ENCODE measurements around the gene PYY. TPM values are rescaled to one million over a fixed set of nuclear protein-coding genes. Genes with fewer than 3 reads are reported as not detected.
"Not testable (repeated sequence)": the region's sequence is repeated elsewhere in the genome, so short reads cannot be mapped to it uniquely, and the experiment has no call there.

The PYY gene
- total and polyA plus RNA-seq, 11 donors = not detected

GRCh38 chr17:44000141-44000860 lies 46.6 kb upstream of the PYY start:
- Histone ChIP-seq H3K4me3 (no peak overlapping the region), H3K36me3 (no peaks in the 10 kb centered on the region), H3K27ac (no peak overlapping the region), H3K27me3 (peaks cover 9 to 30% (median 17%) of the 10 kb centered on the region in 9 donors), H3K9me3 (no peaks in the 10 kb centered on the region), H3K4me1 (peaks cover 0 to 11% (median 7%) of the 10 kb centered on the region in 12 donors)
- intact Hi-C loops (cut with DNase I) = loop anchor here in 2 of 10 donors (10.0 kb wide), 2 partner anchors 114 to 116 kb away; no protein-coding TSS in a partner anchor
- DNase-seq (no peak), ATAC-seq (no peak)
- WGBS, 4 donors = 88 to 91% (median 88%) methylated on average over 12 of the region's 12 CpGs
- no peak for TF ChIP-seq CTCF (IDR thresholded peaks at IDR 0.05)

GRCh38 chr17:43999024-43999423 lies 45.3 kb upstream of the PYY start:
- intact Hi-C loops (cut with DNase I) = loop anchor here in 1 of 10 donors (10.0 kb wide), 1 partner anchor 124 kb away; no protein-coding TSS in a partner anchor
- Histone ChIP-seq H3K4me3 (no peak overlapping the region), H3K9me3 (no peaks in the 10 kb centered on the region), H3K27ac (no peak overlapping the region), H3K4me1 (peaks cover 0 to 10% (median 7%) of the 10 kb centered on the region in 12 donors), H3K36me3 (no peaks in the 10 kb centered on the region), H3K27me3 (peaks cover 0 to 26% (median 10%) of the 10 kb centered on the region in 9 donors)
- TF ChIP-seq CTCF (IDR thresholded peaks at IDR 0.05) (no peak), POLR2A (IDR thresholded peaks at IDR 0.05) (no peak)
- 80 to 92% (median 84%) methylated on average over 4 of the region's 4 CpGs for WGBS, 4 donors
- ATAC-seq (no peak), DNase-seq (no peak)

- Histone ChIP-seq H3K27me3 (peaks cover 0 to 23% (median 10%) of the 10 kb centered on the region in 9 donors), H3K27ac (no peak overlapping the region), H3K36me3 (no peaks in the 10 kb centered on the region), H3K4me3 (no peak overlapping the region), H3K9me3 (no peaks in the 10 kb centered on the region), H3K4me1 (peaks cover 0 to 10% (median 7%) of the 10 kb centered on the region in 12 donors)
- DNase-seq = no peak
- ATAC-seq = no peak
- intact Hi-C loops (cut with DNase I) = loop anchor here in 1 of 10 donors (10.0 kb wide), 1 partner anchor 124 kb away; no protein-coding TSS in a partner anchor
- TF ChIP-seq POLR2A (IDR thresholded peaks at IDR 0.05) = no peak
- TF ChIP-seq CTCF (IDR thresholded peaks at IDR 0.05) = no peak
- WGBS, 4 donors = 83 to 90% (median 86%) methylated on average over 3 of the region's 3 CpGs
These were observed 44.8 kb upstream of the PYY start for GRCh38 chr17:43998552-43998951.

- DNase-seq = not testable (repeated sequence)
- intact Hi-C loops (cut with DNase I) = loop anchor here in 1 of 10 donors (10.0 kb wide), 1 partner anchor 122 kb away; no protein-coding TSS in a partner anchor
These were observed 43.4 kb upstream of the PYY start for GRCh38 chr17:43997180-43997579.

More at GRCh38 chr17:43997180-43997579, 43.4 kb upstream of the PYY start:
- H3K36me3 ChIP-seq, ATAC-seq, H3K27ac ChIP-seq, H3K9me3 ChIP-seq, H3K4me3 ChIP-seq: not testable (repeated sequence)
- peaks cover 0 to 10% (median 7%) of the 10 kb centered on the region in 12 donors for H3K4me1 ChIP-seq
- H3K27me3 ChIP-seq = peaks cover 0 to 22% (median 10%) of the 10 kb centered on the region in 9 donors
- 82 to 92% (median 83%) methylated on average over 5 of the region's 5 CpGs for WGBS, 4 donors

Measured in heart left ventricle (tissue), 16 donors.